ENCODE results near the gene CLSTN3.

DNA sequence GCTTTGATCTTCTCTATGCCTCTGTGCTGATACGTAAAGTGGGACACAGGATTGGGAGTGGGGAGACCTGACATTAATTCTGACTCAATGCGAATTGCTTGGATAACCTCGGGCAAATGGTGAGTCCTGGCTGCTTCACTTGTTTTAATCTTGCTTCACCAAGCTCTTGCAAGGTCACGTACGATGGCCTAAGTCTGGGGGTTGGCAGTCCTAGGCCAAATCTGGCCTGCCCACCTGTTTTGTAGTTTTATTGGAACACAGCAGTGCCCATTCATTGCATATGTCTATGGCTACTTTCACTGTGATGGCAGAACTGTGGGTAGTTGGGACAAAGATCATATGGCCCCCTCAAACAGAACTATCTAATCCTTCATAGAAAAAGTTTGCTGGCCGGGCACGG, 13.4 kb downstream of the CLSTN3 start:
- TF ChIP-seq, protein P1, sequence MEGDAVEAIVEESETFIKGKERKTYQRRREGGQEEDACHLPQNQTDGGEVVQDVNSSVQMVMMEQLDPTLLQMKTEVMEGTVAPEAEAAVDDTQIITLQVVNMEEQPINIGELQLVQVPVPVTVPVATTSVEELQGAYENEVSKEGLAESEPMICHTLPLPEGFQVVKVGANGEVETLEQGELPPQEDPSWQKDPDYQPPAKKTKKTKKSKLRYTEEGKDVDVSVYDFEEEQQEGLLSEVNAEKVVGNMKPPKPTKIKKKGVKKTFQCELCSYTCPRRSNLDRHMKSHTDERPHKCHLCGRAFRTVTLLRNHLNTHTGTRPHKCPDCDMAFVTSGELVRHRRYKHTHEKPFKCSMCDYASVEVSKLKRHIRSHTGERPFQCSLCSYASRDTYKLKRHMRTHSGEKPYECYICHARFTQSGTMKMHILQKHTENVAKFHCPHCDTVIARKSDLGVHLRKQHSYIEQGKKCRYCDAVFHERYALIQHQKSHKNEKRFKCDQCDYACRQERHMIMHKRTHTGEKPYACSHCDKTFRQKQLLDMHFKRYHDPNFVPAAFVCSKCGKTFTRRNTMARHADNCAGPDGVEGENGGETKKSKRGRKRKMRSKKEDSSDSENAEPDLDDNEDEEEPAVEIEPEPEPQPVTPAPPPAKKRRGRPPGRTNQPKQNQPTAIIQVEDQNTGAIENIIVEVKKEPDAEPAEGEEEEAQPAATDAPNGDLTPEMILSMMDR (IDR thresholded peaks at IDR 0.05): no peak
- TF ChIP-seq POLR2A (IDR thresholded peaks at IDR 0.05) (no peak), EP300 (IDR thresholded peaks at IDR 0.05) (no peak), POLR2AphosphoS5 (IDR thresholded peaks at IDR 0.05) (no peak)
